Body of pancreas (tissue), 4 donors: ENCODE data around the gene PTPRD. TPM values are rescaled to one million over a fixed set of nuclear protein-coding genes. Genes with fewer than 3 reads are reported as not detected.

Source experiments
- ATAC-seq: fragments of 150-250 bp; one replicate; pipeline ENCODE4 v1.9.1; 2016
- DNase-seq, 4 donors: peaks; one replicate each; pipeline ENCODE4 v3.0.0-alpha.2; 2019
- H3K27ac ChIP-seq, 4 donors: fragments of 200-600 bp; sonication (generic); 1 replicate in 3 of 4; 2 replicates in 1 of 4; pipeline versions ENCODE4 v1.5.1 to v1.6.1; 2016 to 2019; ENCODE audit warnings: mild to moderate bottlenecking in 1 of 4, mixed read lengths in 1 of 4, moderate library complexity in 1 of 4
- H3K27me3 ChIP-seq, 2 donors: fragments of 200-600 bp; sonication (generic); one replicate each; pipeline ENCODE4 v1.6.0; 2016; ENCODE audit warnings: mild to moderate bottlenecking in 1 of 2
- H3K36me3 ChIP-seq, 2 donors: fragments of 200-600 bp; sonication (generic); replicated peaks in 1 of 2; 2 replicates each; pipeline ENCODE4 v1.5.1; 2016; ENCODE audit warnings: low read depth in 2 of 2; ENCODE audit not compliant: insufficient read depth in 1 of 2
- H3K4me1 ChIP-seq: fragments of 200-600 bp; sonication (generic); one replicate; pipeline ENCODE4 v1.6.0; 2016
- H3K4me3 ChIP-seq, 2 donors: fragments of 200-600 bp; sonication (generic); 1 replicate in 1 of 2; 2 replicates in 1 of 2; pipeline ENCODE4 v1.5.1; 2016 to 2019
- H3K9me3 ChIP-seq, 3 donors: fragments of 200-600 bp; sonication (generic); 1 replicate in 2 of 3; 2 replicates in 1 of 3; pipeline ENCODE4 v1.5.1; 2016
- CTCF ChIP-seq, 7 experiments: fragments of 450-650 bp in 4 of 7; fragments of 200-600 bp in 3 of 7; sonication (generic) in 3 of 7; IDR thresholded peaks; one replicate each; pipeline ENCODE4 v1.5.1; 2016 to 2019; ENCODE audit warnings: antibody characterized with exemption in 7 of 7
- POLR2A ChIP-seq, 3 donors: fragments of 450-650 bp; IDR thresholded peaks; one replicate each; pipeline ENCODE4 v1.6.1; 2016; ENCODE audit warnings: antibody characterized with exemption in 3 of 3, mild to moderate bottlenecking in 2 of 3
- WGBS, 2 donors: methylation state at CpG; one replicate each; pipeline ENCODE4 v1.1.5; 2017; 5-methylcytosine and 5-hydroxymethylcytosine counted together
- intact Hi-C: fragments of 100-400 bp; cut with DNase I; formaldehyde crosslinking; loops from one replicate; pipeline ENCODE4 v1.15.1; 2023
- total RNA-seq, 2 donors: library from RNA; depleted of rRNA; stranded (reverse); fragments of >200 nt; gene quantifications; one replicate each; pipeline ENCODE4 v1.1.0, GENCODE V29; 2016

The PTPRD gene
- total RNA-seq, 2 donors from 2014 or later: 4.3 to 4.9 TPM

- Histone ChIP-seq H3K4me1 (no peaks in the 10 kb centered on the region), H3K27ac (no peak overlapping the region), H3K27me3 (no peaks in the 10 kb centered on the region), H3K4me3 (no peak overlapping the region), H3K36me3 (no peaks in the 10 kb centered on the region), H3K9me3 (no peaks in the 10 kb centered on the region)
- no peak for ATAC-seq
- 49 to 59% methylated on average over 8 of the region's 8 CpGs for WGBS, 2 donors
- no peak for DNase-seq
- intact Hi-C loops: no loop called here
- TF ChIP-seq CTCF (IDR thresholded peaks at IDR 0.05) (no peak), POLR2A (IDR thresholded peaks at IDR 0.05) (no peak)
These were observed 1089.2 kb downstream of the PTPRD start for GRCh38 chr9:9523476-9524139.

GRCh38 chr9:9522406-9522805 lies 1090.4 kb downstream of the PTPRD start:
- TF ChIP-seq CTCF (IDR thresholded peaks at IDR 0.05) (no peak), POLR2A (IDR thresholded peaks at IDR 0.05) (no peak)
- H3K27me3 ChIP-seq: no peaks in the 10 kb centered on the region
- H3K36me3 ChIP-seq: no peaks in the 10 kb centered on the region
- ATAC-seq (no peak), DNase-seq (no peak)
- no peaks in the 10 kb centered on the region for H3K4me1 ChIP-seq
- H3K9me3 ChIP-seq: no peaks in the 10 kb centered on the region
- no peak overlapping the region for H3K27ac ChIP-seq
- H3K4me3 ChIP-seq: no peak overlapping the region
- intact Hi-C loops: no loop called here
- 60 to 70% methylated on average over 1 of the region's 1 CpG for WGBS, 2 donors

- H3K9me3 ChIP-seq: no peaks in the 10 kb centered on the region
- no peaks in the 10 kb centered on the region for H3K36me3 ChIP-seq
- no peak for TF ChIP-seq POLR2A (IDR thresholded peaks at IDR 0.05)
- H3K27me3 ChIP-seq: no peaks in the 10 kb centered on the region
- no peak overlapping the region for H3K27ac ChIP-seq
- H3K4me1 ChIP-seq: no peaks in the 10 kb centered on the region
- intact Hi-C loops: no loop called here
- no peak overlapping the region for H3K4me3 ChIP-seq
- WGBS, 2 donors: 18 to 22% methylated on average over 5 of the region's 5 CpGs
- no peak for ATAC-seq
- no peak for DNase-seq
These were observed 1091.6 kb downstream of the PTPRD start for GRCh38 chr9:9521033-9521779.

- TF ChIP-seq POLR2A (IDR thresholded peaks at IDR 0.05) (no peak), CTCF (IDR thresholded peaks at IDR 0.05) (no peak)
- Histone ChIP-seq H3K27ac (no peak overlapping the region), H3K9me3 (no peaks in the 10 kb centered on the region), H3K36me3 (no peaks in the 10 kb centered on the region), H3K4me3 (no peak overlapping the region), H3K4me1 (no peaks in the 10 kb centered on the region), H3K27me3 (no peaks in the 10 kb centered on the region)
- WGBS, 2 donors: 67 to 68% methylated on average over 1 of the region's 1 CpG
- intact Hi-C loops: no loop called here
- ATAC-seq (no peak), DNase-seq (no peak)
These were observed 1107.9 kb downstream of the PTPRD start for GRCh38 chr9:9504869-9505268.

- Histone ChIP-seq H3K27me3 (no peaks in the 10 kb centered on the region), H3K27ac (no peak overlapping the region), H3K4me3 (no peak overlapping the region), H3K36me3 (no peaks in the 10 kb centered on the region), H3K9me3 (no peaks in the 10 kb centered on the region), H3K4me1 (no peaks in the 10 kb centered on the region)
- intact Hi-C loops: no loop called here
- no peak for ATAC-seq
- no peak for DNase-seq
- TF ChIP-seq CTCF (IDR thresholded peaks at IDR 0.05) (no peak), POLR2A (IDR thresholded peaks at IDR 0.05) (no peak)
These were observed 1113.3 kb downstream of the PTPRD start for GRCh38 chr9:9499546-9499945.
